ENCODE results near the gene C6orf132.
A peak's percentile ranks its signal among the peaks of the same experiment; 100 is the strongest.

Gene C6orf132

GRCh38 chr6:42105156-42105648 lies 37.2 kb downstream of the C6orf132 start:
- no peak for DNase-seq

- no peak for DNase-seq
Observed at GRCh38 chr6:42104804-42105125, 37.7 kb downstream of the C6orf132 start.

- DNase-seq = peak in 28 of 56 donors; percentile 4 to 70 (median 30)
Observed at GRCh38 chr6:42104095-42104803, 38.2 kb downstream of the C6orf132 start.

GRCh38 chr6:42103753-42104094 lies 38.7 kb downstream of the C6orf132 start:
- DNase-seq = no peak

- DNase-seq = no peak
Observed at GRCh38 chr6:42103216-42103615, 39.2 kb downstream of the C6orf132 start.

GRCh38 chr6:42101186-42101657 lies 41.2 kb downstream of the C6orf132 start:
- no peak for DNase-seq

GRCh38 chr6:42100029-42100901 lies 42.2 kb downstream of the C6orf132 start:
- DNase-seq = peak in 2 of 56 donors; percentile 5 to 8

- DNase-seq = peak in 8 of 56 donors; percentile 10 to 30 (median 20)
Observed at GRCh38 chr6:42099340-42100028, 42.9 kb downstream of the C6orf132 start.

GRCh38 chr6:42095776-42096541 lies 46.5 kb downstream of the C6orf132 start:
- DNase-seq = no peak

GRCh38 chr6:42095094-42095493 lies 47.3 kb downstream of the C6orf132 start:
- no peak for DNase-seq

- no peak for DNase-seq
Observed at GRCh38 chr6:42093582-42094329, 48.7 kb downstream of the C6orf132 start.

GRCh38 chr6:42091718-42092023 lies 50.7 kb downstream of the C6orf132 start:
- no peak for DNase-seq

- DNase-seq = no peak
Observed at GRCh38 chr6:42090819-42091717, 51.4 kb downstream of the C6orf132 start.

- DNase-seq = no peak
Observed at GRCh38 chr6:42088101-42088591, 54.3 kb downstream of the C6orf132 start.

- no peak for DNase-seq
Observed at GRCh38 chr6:42086046-42087035, 56.1 kb downstream of the C6orf132 start.

- no peak for DNase-seq
Observed at GRCh38 chr6:42084889-42085288, 57.5 kb downstream of the C6orf132 start.

- DNase-seq = no peak
Observed at GRCh38 chr6:42083530-42083929, 58.9 kb downstream of the C6orf132 start.

GRCh38 chr6:42079941-42080464 lies 62.4 kb downstream of the C6orf132 start:
- DNase-seq = no peak

Data from nucleus accumbens (tissue), 56 donors.